Activated CD4-positive, CD25-positive, alpha-beta regulatory T cell (primary cell): ENCODE results near the gene CEACAM16.

Experiments used
- DNase-seq, 4 experiments: peaks; one replicate each; lab custom pipeline; 2025; lab: John Stamatoyannopoulos, UW

Gene CEACAM16

GRCh38 chr19:44746616-44746945, 47.6 kb downstream of the CEACAM16 start:
- DNase-seq, result no peak

GRCh38 chr19:44746946-44747738, 48.2 kb downstream of the CEACAM16 start:
- DNase-seq, result peak; percentile 74 to 90 (median 77)

- no peak for DNase-seq
Measured at GRCh38 chr19:44747739-44748425, 48.9 kb downstream of the CEACAM16 start.

- peak; percentile 30 to 72 (median 50) for DNase-seq
Measured at GRCh38 chr19:44748426-44749254, 49.7 kb downstream of the CEACAM16 start, which contains the start of gene BCL3. TSS of gene BCL3 (plus strand) at chr19:44748708. CDS start at chr19:44748791, 83 bp downstream.

DNA sequence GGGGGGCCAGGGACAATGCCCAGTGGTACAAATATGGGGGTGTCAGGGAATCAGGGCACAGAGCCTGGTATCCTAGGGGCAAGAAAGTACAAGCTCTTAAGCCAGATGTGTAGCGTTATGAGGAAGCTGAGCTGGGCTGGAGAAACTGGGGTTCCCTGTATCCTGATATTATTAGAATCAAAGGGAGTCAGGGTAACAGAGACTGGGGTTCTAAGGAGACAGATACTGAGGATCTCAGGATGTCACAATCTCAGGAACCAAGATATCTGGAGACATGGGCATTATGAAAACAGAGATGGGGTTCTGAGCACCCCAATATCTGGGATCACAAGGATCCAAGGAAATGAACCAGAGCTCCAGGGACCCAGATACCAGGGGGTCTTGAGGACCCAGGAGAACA, 50.3 kb downstream of the CEACAM16 start:
- no peak for DNase-seq

GRCh38 chr19:44749994-44750393, 51.0 kb downstream of the CEACAM16 start:
- no peak for DNase-seq

GRCh38 chr19:44752123-44752815, 53.3 kb downstream of the CEACAM16 start:
- no peak for DNase-seq

GRCh38 chr19:44752816-44753625, 54.1 kb downstream of the CEACAM16 start:
- peak; percentile 83 to 93 (median 89) for DNase-seq

DNA sequence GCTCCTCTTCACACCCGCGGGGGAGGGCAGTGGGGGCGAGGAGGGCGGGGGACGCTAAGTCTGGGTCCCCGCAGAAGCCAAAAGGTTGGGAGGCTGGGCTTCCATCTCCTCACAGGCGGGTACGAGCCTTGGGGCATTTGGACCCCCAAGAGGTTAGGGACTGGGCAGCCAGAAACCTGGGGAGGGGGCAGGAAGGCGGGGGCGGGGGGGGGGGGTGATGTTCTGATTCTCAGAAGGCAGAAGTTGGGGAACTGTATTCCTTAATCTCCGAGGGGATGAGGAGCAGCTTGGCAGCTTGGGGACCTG, 54.6 kb downstream of the CEACAM16 start:
- no peak for DNase-seq

DNA sequence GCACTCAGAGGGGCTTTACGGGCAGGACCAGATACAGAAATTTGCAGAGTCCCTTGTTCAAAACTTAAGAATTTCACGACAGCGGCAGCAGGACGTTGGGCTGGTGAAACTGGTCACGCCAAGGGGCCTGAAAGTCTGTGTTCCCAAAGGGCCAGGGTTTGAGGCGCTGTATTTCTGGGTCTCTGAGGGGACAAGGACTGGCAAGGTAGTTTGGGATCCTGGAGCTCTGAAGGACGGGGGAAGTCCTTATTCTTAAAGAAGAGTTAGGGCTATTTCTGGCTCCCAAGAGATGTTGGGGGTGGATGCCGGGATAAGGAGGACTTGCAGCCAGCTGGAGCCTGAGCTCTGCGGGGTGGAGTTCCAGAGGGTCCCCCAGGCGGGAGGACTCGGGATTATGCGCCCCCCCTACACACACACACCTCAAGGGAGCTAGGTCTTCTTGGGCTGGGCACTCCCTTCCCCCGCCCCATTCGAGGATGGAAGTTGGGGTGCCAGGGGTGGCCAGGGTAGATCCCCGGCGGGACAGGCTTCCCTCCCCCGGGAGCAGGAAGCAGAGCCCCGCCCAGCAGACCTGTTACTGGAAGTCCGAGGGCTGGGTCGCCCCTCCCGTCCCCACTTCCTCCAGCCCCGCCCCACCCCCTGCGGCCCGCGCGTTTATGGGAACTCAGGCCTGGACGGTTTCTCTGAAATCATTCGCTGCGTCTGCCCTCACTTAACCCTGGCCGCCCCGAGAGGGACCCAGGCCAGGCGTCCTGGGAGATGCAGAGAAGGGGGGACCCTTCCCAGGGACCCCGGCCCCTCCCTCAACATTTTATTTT, 55.2 kb downstream of the CEACAM16 start:
- DNase-seq, result peak; percentile 19 to 70 (median 64)

- DNase-seq, result no peak
Measured at GRCh38 chr19:44754750-44755080, 55.8 kb downstream of the CEACAM16 start.

GRCh38 chr19:44755219-44755618, 56.3 kb downstream of the CEACAM16 start:
- no peak for DNase-seq

- DNase-seq, result no peak
Measured at GRCh38 chr19:44756089-44756562, 57.2 kb downstream of the CEACAM16 start.

DNA sequence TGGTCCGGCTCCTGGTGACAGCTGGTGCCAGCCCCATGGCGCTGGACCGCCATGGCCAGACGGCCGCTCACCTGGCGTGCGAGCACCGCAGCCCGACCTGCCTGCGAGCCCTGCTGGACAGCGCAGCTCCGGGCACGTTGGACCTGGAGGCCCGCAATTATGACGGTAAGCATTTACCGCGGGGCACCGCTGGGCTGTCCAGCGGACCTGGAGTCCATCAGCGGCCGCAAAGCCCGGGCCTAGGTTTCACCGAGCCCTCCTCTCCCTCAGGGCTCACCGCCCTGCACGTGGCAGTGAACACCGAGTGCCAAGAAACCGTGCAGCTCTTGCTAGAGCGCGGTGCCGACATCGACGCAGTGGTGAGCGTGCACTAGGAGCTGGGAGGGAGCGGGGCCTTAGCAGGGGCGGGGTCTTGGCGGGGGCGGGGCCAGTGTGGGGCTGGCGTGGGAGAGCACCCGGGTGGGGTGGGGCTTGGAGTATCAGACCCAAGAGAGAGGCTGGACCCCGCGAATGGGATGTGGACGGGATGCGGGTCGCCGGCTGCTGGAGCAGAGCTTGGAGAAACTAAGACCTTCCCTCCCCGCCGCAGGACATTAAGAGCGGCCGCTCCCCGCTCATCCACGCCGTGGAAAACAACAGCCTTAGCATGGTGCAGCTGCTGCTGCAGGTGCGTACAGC, 58.2 kb downstream of the CEACAM16 start:
- DNase-seq, result no peak

DNA sequence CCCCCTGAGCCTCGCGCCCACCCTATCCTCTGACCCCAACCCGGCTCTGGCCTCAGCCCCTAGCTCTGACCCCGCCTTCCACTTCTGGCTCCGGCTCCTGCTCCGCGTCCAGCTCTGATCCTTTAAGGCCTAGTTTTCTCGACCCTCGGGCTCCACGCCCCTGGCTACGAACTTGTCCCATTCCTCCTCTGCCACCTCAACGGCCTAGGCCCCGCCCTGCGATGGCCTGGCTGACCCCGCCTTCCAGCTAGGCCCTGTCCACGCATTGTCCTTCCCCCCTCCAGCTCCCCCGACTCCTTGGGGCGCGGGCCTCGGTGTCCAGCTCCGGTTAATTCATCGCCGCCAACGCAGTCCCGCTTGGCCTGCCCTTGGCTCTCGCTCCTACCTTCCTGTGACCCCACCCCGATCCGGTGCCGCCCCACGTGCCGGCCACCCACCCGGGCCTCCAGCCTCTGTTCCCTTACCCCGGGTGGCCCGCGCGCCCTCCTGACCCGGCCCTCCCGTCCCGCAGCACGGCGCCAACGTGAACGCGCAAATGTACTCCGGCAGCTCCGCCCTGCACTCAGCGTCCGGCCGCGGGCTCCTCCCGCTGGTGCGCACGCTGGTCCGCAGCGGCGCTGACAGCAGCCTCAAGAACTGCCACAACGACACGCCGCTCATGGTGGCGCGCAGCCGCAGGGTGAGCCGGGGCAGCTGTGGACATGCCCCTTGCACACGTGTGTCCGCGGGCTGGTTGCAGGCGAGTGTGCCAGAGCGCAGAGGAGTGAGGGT, 59.0 kb downstream of the CEACAM16 start:
- no peak for DNase-seq

DNA sequence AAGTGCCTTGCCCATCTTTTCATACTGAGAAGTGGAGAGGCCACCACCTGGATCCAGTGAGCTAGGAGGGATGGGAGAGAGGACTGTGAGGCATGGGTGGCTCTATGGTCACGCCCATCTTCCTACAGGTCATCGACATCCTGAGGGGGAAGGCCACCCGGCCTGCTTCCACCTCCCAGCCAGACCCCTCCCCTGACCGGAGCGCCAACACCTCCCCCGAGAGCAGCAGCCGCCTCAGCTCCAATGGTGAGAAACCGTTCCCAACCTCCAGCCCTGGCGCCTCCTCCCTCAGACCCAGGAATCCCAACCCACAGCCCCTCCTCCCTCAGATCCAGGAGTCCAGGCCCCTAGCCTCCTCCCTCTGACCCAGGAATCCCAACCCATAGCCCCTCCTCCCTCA, 59.6 kb downstream of the CEACAM16 start:
- DNase-seq, result no peak

DNA sequence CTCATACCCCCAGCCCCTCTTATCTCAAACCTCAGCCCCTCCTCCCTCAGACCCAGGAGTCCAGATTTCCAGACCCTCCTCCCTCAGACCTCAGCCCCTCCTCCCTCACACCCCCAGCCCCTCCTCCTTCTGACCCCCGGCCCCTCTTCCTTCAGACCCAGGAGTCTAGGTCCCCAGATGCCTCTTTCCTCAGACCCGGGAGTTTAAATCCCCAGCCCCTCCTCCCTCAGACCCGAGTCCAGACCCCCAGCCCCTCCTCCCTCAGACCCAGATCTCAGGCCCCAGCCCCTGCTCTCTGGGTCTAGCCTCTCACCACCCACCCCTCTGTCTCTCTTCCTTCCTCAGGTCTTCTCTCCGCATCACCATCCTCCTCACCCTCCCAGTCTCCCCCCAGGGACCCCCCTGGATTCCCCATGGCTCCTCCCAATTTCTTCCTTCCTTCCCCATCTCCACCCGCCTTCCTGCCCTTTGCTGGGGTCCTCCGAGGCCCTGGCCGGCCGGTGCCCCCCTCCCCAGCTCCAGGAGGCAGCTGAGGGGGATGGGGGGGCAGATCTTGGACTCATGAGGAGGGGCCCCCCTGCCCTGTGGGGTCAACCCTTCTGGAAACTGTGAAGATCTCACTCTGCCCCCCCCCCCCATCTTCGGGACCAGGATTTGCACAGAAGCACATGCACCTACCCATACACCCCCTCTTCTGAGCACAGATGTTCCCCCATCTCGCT, 60.3 kb downstream of the CEACAM16 start:
- DNase-seq, result no peak
